Endothelial cell of umbilical vein (primary cell): Measurements from ENCODE around the gene MYOF. TPM values are rescaled to one million over a fixed set of nuclear protein-coding genes. Genes with fewer than 3 reads are reported as not detected.

Experiments
- BruUV-seq: library from RNA; stranded (reverse); fragments of 400-500 nt; replicated peaks from 2 replicates; lab custom pipeline; 2021; lab: Mats Ljungman, UMichigan
- CTCF ChIA-PET: fragments of 300-600, 350-600 bp; sonication (Branson Sonifier 250); formaldehyde crosslinking; loops from one replicate; lab custom pipeline; 2021; ENCODE audit warnings: antibody characterized with exemption, inconsistent platforms; lab: Charles Lee
- POLR2A ChIA-PET: fragments of 300-600, 350-600 bp; sonication (Branson Sonifier 250); formaldehyde crosslinking; loops from one replicate; lab custom pipeline; 2021; ENCODE audit warnings: antibody characterized with exemption, inconsistent platforms; lab: Charles Lee
- DNase-seq: peaks from one replicate; pipeline ENCODE4 v3.0.0-alpha.2; 2011; ENCODE audit warnings: low read depth, low spot score
- FAIRE-seq: peaks from 2 replicates; lab custom pipeline; 2011; peaks lifted over from hg19 to GRCh38; lab: Jason Lieb, UNC
- H2AFZ ChIP-seq: 2 replicates; pipeline ENCODE4 v1.6.0; 2012; ENCODE audit warnings: low read depth, low read length, control low read depth, inconsistent platforms
- H3K27ac ChIP-seq: 2 replicates; pipeline ENCODE4 v1.5.1; 2011; ENCODE audit warnings: low read depth, mild to moderate bottlenecking, control low read depth, low read length, moderate library complexity; ENCODE audit not compliant: insufficient read depth
- H3K27me3 ChIP-seq, 2 experiments: 2 replicates each; pipeline versions ENCODE4 v1.6.0 to v1.6.1; 2011; ENCODE audit warnings: low read length in 2 of 2, mixed read lengths in 1 of 2; ENCODE audit not compliant: control insufficient read depth in 2 of 2, insufficient read depth in 2 of 2
- H3K36me3 ChIP-seq, 2 experiments: 2 replicates in 1 of 2; 3 replicates in 1 of 2; pipeline ENCODE4 v1.5.1; 2011; ENCODE audit warnings: low read length in 2 of 2, mild to moderate bottlenecking in 1 of 2, moderate library complexity in 1 of 2; ENCODE audit not compliant: control insufficient read depth in 2 of 2, insufficient read depth in 2 of 2; ENCODE audit errors: extremely low read depth in 1 of 2
- H3K4me1 ChIP-seq: 3 replicates; pipeline ENCODE4 v1.5.1; 2011; ENCODE audit warnings: mild to moderate bottlenecking, low read length; ENCODE audit not compliant: control insufficient read depth, insufficient read depth; ENCODE audit errors: extremely low read depth
- H3K4me2 ChIP-seq: 2 replicates; pipeline ENCODE4 v1.6.1; 2011; ENCODE audit warnings: low read length, control low read depth, mixed read lengths; ENCODE audit not compliant: insufficient read depth
- H3K4me3 ChIP-seq, 3 experiments: fragments of 200-600 bp in 1 of 3; sonication (generic), shearing (Covaris generic) in 1 of 3; replicated peaks in 1 of 3; 2 replicates each; pipeline ENCODE4 v1.5.1; 2011 to 2016; ENCODE audit warnings: control low read depth in 3 of 3, low read length in 3 of 3, mild to moderate bottlenecking in 2 of 3, inconsistent platforms in 1 of 3, low read depth in 1 of 3, moderate library complexity in 1 of 3; ENCODE audit not compliant: insufficient read depth in 1 of 3
- H3K79me2 ChIP-seq: 2 replicates; pipeline ENCODE4 v1.6.0; 2012; ENCODE audit warnings: low read length, inconsistent platforms; ENCODE audit not compliant: control insufficient read depth, insufficient read depth
- H3K9ac ChIP-seq: replicated peaks from 2 replicates; pipeline ENCODE3; 2011; ENCODE audit warnings: low read length, control low read depth; ENCODE audit not compliant: insufficient read depth; ENCODE audit errors: extremely low read depth
- H3K9me1 ChIP-seq: replicated peaks from 3 replicates; pipeline ENCODE4 v1.6.0; 2011; ENCODE audit warnings: mild to moderate bottlenecking, low read length; ENCODE audit not compliant: control insufficient read depth, insufficient read depth; ENCODE audit errors: extremely low read depth
- H3K9me3 ChIP-seq: replicated peaks from 2 replicates; pipeline ENCODE4 v1.5.1; 2012; ENCODE audit warnings: low read length, inconsistent platforms; ENCODE audit not compliant: control insufficient read depth, insufficient read depth
- H4K20me1 ChIP-seq: replicated peaks from 2 replicates; pipeline ENCODE3; 2011; ENCODE audit warnings: mild to moderate bottlenecking, low read length; ENCODE audit not compliant: control insufficient read depth, insufficient read depth; ENCODE audit errors: extremely low read depth
- CTCF ChIP-seq, 2 donors: IDR thresholded peaks; 1 replicate in 1 of 2; 2 replicates in 1 of 2; pipeline ENCODE4 v1.5.1; 2011; ENCODE audit warnings: low read length in 2 of 2, mild to moderate bottlenecking in 2 of 2, moderate library complexity in 2 of 2, control low read depth in 1 of 2, inconsistent platforms in 1 of 2, low read depth in 1 of 2; ENCODE audit not compliant: insufficient read depth in 1 of 2; ENCODE audit errors: extremely low read depth in 1 of 2
- EZH2 ChIP-seq: IDR thresholded peaks from 2 replicates; pipeline ENCODE4 v1.6.1; 2012; ENCODE audit warnings: borderline replicate concordance, low read depth, mild to moderate bottlenecking, moderate library complexity, low read length, inconsistent platforms; ENCODE audit not compliant: severe bottlenecking
- FOS ChIP-seq: IDR thresholded peaks from 2 replicates; pipeline ENCODE4 v1.6.1; 2011; ENCODE audit warnings: mild to moderate bottlenecking, low read length, moderate library complexity, borderline replicate concordance; ENCODE audit not compliant: insufficient read depth
- GATA2 ChIP-seq: IDR thresholded peaks from 2 replicates; pipeline ENCODE4 v1.7.0; 2011; ENCODE audit warnings: low read depth, mild to moderate bottlenecking, moderate library complexity, mixed read lengths, low read length; ENCODE audit not compliant: insufficient read length, insufficient read depth
- JUN ChIP-seq: IDR thresholded peaks from 2 replicates; pipeline ENCODE4 v1.6.1; 2011; ENCODE audit warnings: borderline replicate concordance, low read depth; ENCODE audit not compliant: insufficient read length, insufficient read depth
- MYC ChIP-seq: IDR thresholded peaks from one replicate; pipeline ENCODE4 v1.6.1; 2011; ENCODE audit warnings: mild to moderate bottlenecking, low read depth, low read length
- POLR2A ChIP-seq: IDR thresholded peaks from 2 replicates; pipeline ENCODE4 v1.6.1; 2012; ENCODE audit warnings: low read depth, mild to moderate bottlenecking, control low read depth, low read length
- POLR2AphosphoS5 ChIP-seq: IDR thresholded peaks from 2 replicates; pipeline ENCODE4 v1.6.1; 2012; ENCODE audit warnings: low read depth, mild to moderate bottlenecking, control low read depth, low read length, moderate library complexity; ENCODE audit not compliant: insufficient read depth
- dilution Hi-C: fragments of 300-500 bp; cut with MboI; formaldehyde crosslinking; loops from one replicate; pipeline ENCODE4 v1.15.0; 2019; ENCODE audit warnings: low sequenced_read_pairs; ENCODE audit not compliant: extremely low pct_ligation_motif_present
- intact Hi-C: fragments of 100-400 bp; cut with micrococcal nuclease; formaldehyde crosslinking; loops from one replicate; pipeline ENCODE4 v1.10.0; 2022
- polyA plus RNA-seq, 4 experiments: library from polyadenylated mRNA; depleted of rRNA in 3 of 4; stranded (reverse) in 3 of 4; unstranded in 1 of 4; fragments of >200 nt; gene quantifications; 2 replicates each; pipeline versions ENCODE4 v1.2.1 to v1.2.3, GENCODE V29; 2011 to 2012; ENCODE audit warnings: missing spikeins in 1 of 4
- total RNA-seq: library from RNA; stranded (reverse); gene quantifications from 2 replicates; pipeline ENCODE4 v1.2.3, GENCODE V29; 2021
- TF ChIP-seq, protein P1 (sequence below): IDR thresholded peaks from 2 replicates; pipeline ENCODE4 v1.6.1; 2011; ENCODE audit not compliant: insufficient read depth, insufficient read length

MYOF gene
- total and polyA plus RNA-seq, 2 donors (not counting 3 experiments of a cell fraction or from before 2014, with no cell fraction given), result 98.4 to 379 TPM

- dilution Hi-C loops (no loop called here), intact Hi-C loops (loop anchor here (1.0 kb wide), 1 partner anchor 154 kb away; no protein-coding TSS in a partner anchor)
- H3K4me3 ChIP-seq, result no peak overlapping the region
- H4K20me1 ChIP-seq, result no peaks in the 10 kb centered on the region
- peak; percentile 51 for DNase-seq
- H3K36me3 ChIP-seq, result peaks cover 48 to 52% of the 10 kb centered on the region in 2 experiments
- H3K79me2 ChIP-seq, result no peaks in the 10 kb centered on the region
- FAIRE-seq, result peak; percentile 35
- no peak overlapping the region for H2AFZ ChIP-seq
- H3K27me3 ChIP-seq, result no peaks in the 10 kb centered on the region
- no peak overlapping the region for H3K27ac ChIP-seq
- H3K4me2 ChIP-seq, result no peak overlapping the region
- H3K9me1 ChIP-seq, result no peaks in the 10 kb centered on the region
- ChIA-PET CTCF (interaction anchor here (0.6 to 2.9 kb wide), 13 partner anchors 10 to 278 kb away, joined by 3 to 20 read pairs (median 3); partner anchors contain the start of gene MYOF), POLR2A (no interaction called here)
- TF ChIP-seq FOS (no peak), CTCF (IDR thresholded peaks at IDR 0.05; ENCODE audit: extremely low read depth in 1 of 2, insufficient read depth in 1 of 2, low read depth in 1 of 2, low read length in 2 of 2) (peak; percentile 36 to 43), JUN (no peak), MYC (no peak)
- TF ChIP-seq, protein P1, sequence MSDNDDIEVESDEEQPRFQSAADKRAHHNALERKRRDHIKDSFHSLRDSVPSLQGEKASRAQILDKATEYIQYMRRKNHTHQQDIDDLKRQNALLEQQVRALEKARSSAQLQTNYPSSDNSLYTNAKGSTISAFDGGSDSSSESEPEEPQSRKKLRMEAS, result no peak
- no peaks in the 10 kb centered on the region for H3K4me1 ChIP-seq
- H3K9ac ChIP-seq, result no peak overlapping the region
- H3K9me3 ChIP-seq, result no peaks in the 10 kb centered on the region
- no TSS peak for BruUV-seq
Observed at GRCh38 chr10:93357680-93358079, 124.5 kb downstream of the MYOF start.

- POLR2A ChIA-PET, result no interaction called here
- no peaks in the 10 kb centered on the region for H3K79me2 ChIP-seq
- H3K4me1 ChIP-seq, result no peaks in the 10 kb centered on the region
- intact Hi-C loops, result no loop called here
- BruUV-seq, result no TSS peak
- no peaks in the 10 kb centered on the region for H3K9me3 ChIP-seq
- dilution Hi-C loops, result no loop called here
- no peak for DNase-seq
- H4K20me1 ChIP-seq, result no peaks in the 10 kb centered on the region
- no peak overlapping the region for H3K4me2 ChIP-seq
- H3K9me1 ChIP-seq, result no peaks in the 10 kb centered on the region
- peaks cover 51 to 57% of the 10 kb centered on the region in 2 experiments for H3K36me3 ChIP-seq
- FAIRE-seq, result no peak
- H3K9ac ChIP-seq, result no peak overlapping the region
- H3K27me3 ChIP-seq, result no peaks in the 10 kb centered on the region
- H2AFZ ChIP-seq, result no peak overlapping the region
- CTCF ChIA-PET, result interaction anchor here (0.6 to 2.9 kb wide), 4 partner anchors 12 to 155 kb away, joined by 3 to 20 read pairs (median 8); partner anchors contain the start of gene MYOF
- H3K4me3 ChIP-seq, result no peak overlapping the region
- TF ChIP-seq POLR2A, result no peak
- TF ChIP-seq, protein P1, result no peak
- TF ChIP-seq FOS, result no peak
- TF ChIP-seq CTCF (IDR thresholded peaks at IDR 0.05; ENCODE audit: extremely low read depth in 1 of 2, insufficient read depth in 1 of 2, low read depth in 1 of 2, low read length in 2 of 2), result no peak
- TF ChIP-seq GATA2, result no peak
- TF ChIP-seq MYC, result no peak
- no peak for TF ChIP-seq EZH2
- no peak for TF ChIP-seq POLR2AphosphoS5
- no peak for TF ChIP-seq JUN
- H3K27ac ChIP-seq, result no peak overlapping the region
Observed at GRCh38 chr10:93356516-93356915, 125.6 kb downstream of the MYOF start.
